Gastroesophageal sphincter (tissue), 4 donors: ENCODE measurements around the gene CTIF. TPM values are rescaled to one million over a fixed set of nuclear protein-coding genes. Genes with fewer than 3 reads are reported as not detected.

Experiments
- ATAC-seq: fragments of 150-250 bp; one replicate; pipeline ENCODE4 v1.9.1; 2016; ENCODE audit warnings: mild to moderate bottlenecking, moderate library complexity
- H3K27ac ChIP-seq, 4 donors: fragments of 200-600 bp; sonication (generic) in 3 of 4; 1 replicate in 3 of 4; 2 replicates in 1 of 4; pipeline ENCODE4 v1.5.1; 2016 to 2019
- H3K27me3 ChIP-seq: fragments of 200-600 bp; sonication (generic); one replicate; pipeline ENCODE4 v1.5.1; 2019
- H3K36me3 ChIP-seq, 2 donors: fragments of 200-600 bp; sonication (generic); one replicate each; pipeline ENCODE4 v1.5.1; 2019; ENCODE audit warnings: control low read depth in 1 of 2
- H3K4me1 ChIP-seq, 3 donors: fragments of 200-600 bp; sonication (generic); 1 replicate in 2 of 3; 2 replicates in 1 of 3; pipeline ENCODE4 v1.5.1; 2016 to 2019; ENCODE audit warnings: control low read depth in 2 of 3
- H3K4me3 ChIP-seq, 2 donors: fragments of 200-600 bp; sonication (generic); one replicate each; pipeline ENCODE4 v1.5.1; 2019; ENCODE audit warnings: mild to moderate bottlenecking in 1 of 2, moderate library complexity in 1 of 2
- H3K9me3 ChIP-seq, 3 donors: fragments of 200-600 bp; sonication (generic); one replicate each; pipeline ENCODE4 v1.5.1; 2017 to 2019; ENCODE audit warnings: control low read depth in 2 of 3
- EP300 ChIP-seq: sonication (generic); formaldehyde crosslinking; IDR thresholded peaks from one replicate; pipeline ENCODE4 v1.6.1; 2017; ENCODE audit warnings: antibody characterized with exemption, mild to moderate bottlenecking
- POLR2A ChIP-seq, 2 donors: fragments of 450-650 bp; IDR thresholded peaks; one replicate each; pipeline ENCODE4 v1.6.1; 2017; ENCODE audit warnings: antibody characterized with exemption in 2 of 2, mild to moderate bottlenecking in 2 of 2, moderate library complexity in 1 of 2
- POLR2AphosphoS5 ChIP-seq: sonication (generic); formaldehyde crosslinking; IDR thresholded peaks from one replicate; pipeline ENCODE4 v1.6.1; 2017; ENCODE audit warnings: antibody characterized with exemption
- WGBS, 2 donors: methylation state at CpG; one replicate each; pipeline ENCODE4 v1.1.5; 2018; ENCODE audit warnings: low coverage in 1 of 2; 5-methylcytosine and 5-hydroxymethylcytosine counted together
- total RNA-seq, 4 donors: library from RNA; depleted of rRNA; stranded (reverse); fragments of >200 nt; gene quantifications; one replicate each; pipeline ENCODE4 v1.1.0, GENCODE V29; 2016
- TF ChIP-seq, protein P1 (sequence below), 4 experiments: fragments of 200-600 bp in 2 of 4; fragments of 450-650 bp in 2 of 4; sonication (generic) in 1 of 4; IDR thresholded peaks; one replicate each; pipeline ENCODE4 v1.5.1; 2017 to 2019; ENCODE audit warnings: antibody characterized with exemption in 4 of 4, mild to moderate bottlenecking in 2 of 4, moderate library complexity in 2 of 4

Gene CTIF
- total RNA-seq, 4 donors from 2014 or later, result 31.4 to 124 (median 78.1) TPM

DNA sequence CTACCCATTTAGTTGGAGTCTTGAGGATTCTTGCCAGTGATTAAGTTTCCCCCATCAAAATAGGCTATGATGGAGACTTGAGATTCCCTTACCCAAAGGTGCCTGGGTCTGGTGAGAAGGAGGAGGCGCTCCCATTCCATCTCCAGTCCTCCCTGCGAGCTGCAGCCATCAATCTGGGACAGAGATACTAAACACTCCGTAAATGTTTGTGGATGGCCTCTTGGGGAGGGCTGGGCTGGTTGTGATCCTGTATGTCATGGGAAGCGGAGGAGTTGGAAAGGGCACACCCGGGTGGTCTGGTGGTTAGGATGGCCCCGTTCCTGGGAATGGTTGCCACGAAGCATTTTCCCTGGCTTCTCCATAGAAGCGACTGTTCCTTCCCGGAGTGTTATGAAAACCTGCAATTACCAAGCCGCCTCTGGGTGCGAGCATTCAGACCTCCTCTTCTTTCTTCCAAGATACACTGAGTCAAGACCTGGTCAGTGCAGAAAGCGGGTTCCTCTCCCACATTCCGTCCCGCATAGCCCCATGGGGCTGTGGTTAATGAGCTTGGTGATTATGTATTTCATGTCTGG is 196.9 kb downstream of the CTIF start:
- WGBS, 2 donors, result 84 to 89% methylated on average over 5 to 6 of the region's 14 CpGs
- TF ChIP-seq, protein P1, sequence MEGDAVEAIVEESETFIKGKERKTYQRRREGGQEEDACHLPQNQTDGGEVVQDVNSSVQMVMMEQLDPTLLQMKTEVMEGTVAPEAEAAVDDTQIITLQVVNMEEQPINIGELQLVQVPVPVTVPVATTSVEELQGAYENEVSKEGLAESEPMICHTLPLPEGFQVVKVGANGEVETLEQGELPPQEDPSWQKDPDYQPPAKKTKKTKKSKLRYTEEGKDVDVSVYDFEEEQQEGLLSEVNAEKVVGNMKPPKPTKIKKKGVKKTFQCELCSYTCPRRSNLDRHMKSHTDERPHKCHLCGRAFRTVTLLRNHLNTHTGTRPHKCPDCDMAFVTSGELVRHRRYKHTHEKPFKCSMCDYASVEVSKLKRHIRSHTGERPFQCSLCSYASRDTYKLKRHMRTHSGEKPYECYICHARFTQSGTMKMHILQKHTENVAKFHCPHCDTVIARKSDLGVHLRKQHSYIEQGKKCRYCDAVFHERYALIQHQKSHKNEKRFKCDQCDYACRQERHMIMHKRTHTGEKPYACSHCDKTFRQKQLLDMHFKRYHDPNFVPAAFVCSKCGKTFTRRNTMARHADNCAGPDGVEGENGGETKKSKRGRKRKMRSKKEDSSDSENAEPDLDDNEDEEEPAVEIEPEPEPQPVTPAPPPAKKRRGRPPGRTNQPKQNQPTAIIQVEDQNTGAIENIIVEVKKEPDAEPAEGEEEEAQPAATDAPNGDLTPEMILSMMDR (IDR thresholded peaks at IDR 0.05), result no peak
- no peak for TF ChIP-seq EP300
- TF ChIP-seq POLR2A (IDR thresholded peaks at IDR 0.05), result no peak
- no peak for TF ChIP-seq POLR2AphosphoS5
- Histone ChIP-seq H3K4me1 (peaks cover 0 to 41% (median 27%) of the 10 kb centered on the region in 3 donors), H3K27me3 (no peaks in the 10 kb centered on the region), H3K27ac (no peak overlapping the region), H3K36me3 (peaks cover 0 to 9% of the 10 kb centered on the region in 2 donors), H3K4me3 (no peak overlapping the region), H3K9me3 (no peaks in the 10 kb centered on the region)
- ATAC-seq, result no peak

DNA sequence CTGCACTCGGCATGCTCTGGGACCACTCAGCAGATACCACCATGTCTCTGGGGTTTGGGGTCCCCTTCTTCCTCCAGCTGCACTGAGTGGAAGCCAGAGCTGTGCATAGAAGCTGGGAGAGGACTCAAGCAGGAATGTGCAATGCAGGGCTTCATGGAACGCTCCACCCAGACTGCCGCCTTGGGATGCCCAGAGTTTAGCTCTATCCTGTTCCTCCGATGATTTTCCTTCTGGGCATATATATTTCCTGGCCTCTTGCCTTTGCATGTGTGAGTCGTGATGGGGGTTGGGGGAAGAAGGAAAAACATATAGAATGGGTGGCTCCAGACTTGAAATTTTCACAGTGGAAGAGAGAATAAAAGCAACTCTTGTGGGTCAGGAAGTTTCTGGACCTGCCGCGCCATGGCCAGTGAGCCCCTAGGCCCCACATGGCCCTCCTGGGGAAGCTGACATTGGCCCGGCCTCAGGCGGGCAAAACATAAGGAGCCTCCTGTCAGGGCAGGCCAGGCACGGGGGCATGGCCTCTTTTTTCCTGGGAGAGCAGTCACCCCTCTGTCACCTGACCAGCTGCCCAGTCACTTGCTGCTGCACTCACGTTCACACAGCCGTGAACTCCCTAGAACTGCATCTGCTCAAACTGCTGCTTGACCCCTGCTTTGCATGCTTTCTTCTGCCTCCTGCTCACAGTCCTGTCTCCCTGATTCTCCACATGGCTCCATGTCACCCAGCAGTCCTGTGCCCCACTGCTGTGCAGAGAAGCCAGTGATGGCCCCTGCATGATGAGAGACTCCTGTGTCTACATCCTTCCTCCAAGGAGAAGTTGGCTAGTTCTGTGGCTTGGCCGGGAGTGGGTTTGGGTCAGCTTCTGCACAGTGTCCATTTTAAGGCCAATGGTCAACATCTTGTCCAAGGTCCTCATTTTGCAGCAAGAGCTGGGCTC is 197.8 kb downstream of the CTIF start:
- no peak overlapping the region for H3K4me3 ChIP-seq
- no peak overlapping the region for H3K27ac ChIP-seq
- H3K36me3 ChIP-seq, result peaks cover 0 to 9% of the 10 kb centered on the region in 2 donors
- no peak for ATAC-seq
- TF ChIP-seq EP300 (no peak), POLR2A (IDR thresholded peaks at IDR 0.05) (no peak), POLR2AphosphoS5 (no peak)
- TF ChIP-seq, protein P1 (IDR thresholded peaks at IDR 0.05), result no peak
- H3K9me3 ChIP-seq, result no peaks in the 10 kb centered on the region
- WGBS, 2 donors, result 93 to 100% methylated on average over 1 to 3 of the region's 13 CpGs
- peaks cover 0 to 49% (median 27%) of the 10 kb centered on the region in 3 donors for H3K4me1 ChIP-seq
- no peaks in the 10 kb centered on the region for H3K27me3 ChIP-seq

DNA sequence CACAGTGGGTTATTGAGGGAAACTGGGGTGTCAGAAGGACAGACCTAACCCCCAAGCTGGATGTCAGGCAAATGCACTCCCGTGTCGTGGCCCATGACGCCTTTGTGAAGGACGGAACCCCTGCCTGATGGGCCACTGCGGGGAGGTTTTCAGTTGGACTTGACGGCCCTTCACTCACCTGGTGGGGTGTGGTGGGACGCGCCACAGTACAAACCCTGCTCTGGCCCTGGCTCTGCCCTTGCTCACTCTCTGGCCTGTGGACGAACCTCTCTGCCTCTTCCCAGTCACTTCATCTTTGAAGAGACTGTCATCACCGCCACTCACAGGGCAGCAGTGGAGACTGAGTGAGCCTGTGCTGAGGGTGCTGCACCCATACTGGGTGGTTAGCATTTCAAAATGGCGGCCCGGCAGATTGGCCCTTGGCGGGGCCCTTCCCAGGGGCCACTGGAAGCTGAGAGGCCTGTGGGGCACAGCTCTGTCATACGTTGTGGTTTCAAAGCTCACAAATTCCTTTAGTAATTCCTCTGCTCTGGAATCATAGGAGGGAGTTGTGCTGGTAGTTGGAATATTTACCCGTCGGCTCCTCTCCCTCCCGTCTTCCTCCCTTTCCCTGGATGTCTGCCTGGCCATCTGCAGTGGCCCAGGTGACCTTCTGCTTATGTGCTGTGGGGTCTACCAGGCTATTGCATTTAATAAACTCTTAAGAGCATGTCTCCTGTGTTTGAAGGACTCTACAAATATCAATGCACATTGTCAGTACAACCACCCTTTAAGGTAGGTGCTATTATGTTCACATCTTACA is 200.6 kb downstream of the CTIF start:
- no peak for TF ChIP-seq POLR2AphosphoS5
- no peak for TF ChIP-seq EP300
- TF ChIP-seq, protein P1 (IDR thresholded peaks at IDR 0.05), result no peak
- ATAC-seq, result no peak
- Histone ChIP-seq H3K27ac (no peak overlapping the region), H3K36me3 (peaks cover 0 to 9% of the 10 kb centered on the region in 2 donors), H3K4me1 (peaks cover 0 to 57% (median 12%) of the 10 kb centered on the region in 3 donors), H3K27me3 (no peaks in the 10 kb centered on the region), H3K9me3 (no peaks in the 10 kb centered on the region), H3K4me3 (no peak overlapping the region)
- WGBS, 2 donors, result 88 to 92% methylated on average over 8 to 9 of the region's 17 CpGs

DNA sequence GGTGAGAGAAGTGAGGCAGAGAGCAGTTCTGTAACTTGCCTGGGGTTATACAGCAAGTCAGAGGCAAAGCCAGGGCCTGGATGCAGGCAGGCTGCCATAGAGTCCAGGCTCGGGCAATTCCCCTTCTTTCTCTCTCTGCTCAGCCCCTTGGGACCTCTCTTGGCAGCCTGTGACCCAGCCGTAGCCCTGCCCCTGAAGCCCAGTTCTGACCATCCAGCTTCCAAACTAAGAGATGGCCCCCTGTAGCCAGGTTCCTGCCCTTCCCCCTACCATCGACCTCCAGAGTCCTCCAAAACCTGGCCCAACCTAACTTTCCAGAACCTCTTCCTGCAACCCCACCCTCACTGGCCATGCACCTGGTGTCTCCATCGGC is 201.2 kb downstream of the CTIF start:
- no peak for TF ChIP-seq EP300
- TF ChIP-seq POLR2AphosphoS5, result no peak
- TF ChIP-seq, protein P1 (IDR thresholded peaks at IDR 0.05), result no peak
- no peak for TF ChIP-seq POLR2A (IDR thresholded peaks at IDR 0.05)
- Histone ChIP-seq H3K36me3 (peaks cover 0 to 9% of the 10 kb centered on the region in 2 donors), H3K27me3 (no peaks in the 10 kb centered on the region), H3K4me3 (no peak overlapping the region), H3K9me3 (no peaks in the 10 kb centered on the region), H3K27ac (no peak overlapping the region), H3K4me1 (peaks cover 0 to 60% (median 11%) of the 10 kb centered on the region in 3 donors)
- peak; percentile 16 for ATAC-seq
- 75% methylated on average over 4 of the region's 4 CpGs; no CpG with 5 or more reads in 1 of the 2 donors for WGBS, 2 donors
